CD4-positive, alpha-beta T cell treated with Interleukin-12 subunit alpha and Interleukin-12 subunit beta, for 1 hour (primary cell): ENCODE data around the gene TCF25.
"Not testable (repeated sequence)": the region's sequence is repeated elsewhere in the genome, so short reads cannot be mapped to it uniquely, and the experiment has no call there.

Experiments used
- DNase-seq: peaks from one replicate; pipeline ENCODE4 v3.0.0-alpha.2; 2020

The TCF25 gene

GRCh38 chr16:89873109-89873971 lies at the start of gene TCF25:
TSS of gene TCF25 (plus strand) at chr16:89873592. CDS start at chr16:89873668, 76 bp downstream.
- peak; percentile 87 for DNase-seq

GRCh38 chr16:89823824-89824148 lies 49.6 kb upstream of the TCF25 start:
- DNase-seq: not testable (repeated sequence)

GRCh38 chr16:89826531-89827382 lies 46.6 kb upstream of the TCF25 start:
- no peak for DNase-seq

- DNase-seq: no peak
These were observed 45.8 kb upstream of the TCF25 start for GRCh38 chr16:89827383-89828198.

- peak; percentile 78 for DNase-seq
These were observed 45.1 kb upstream of the TCF25 start, which contains the start of gene SPIRE2 for GRCh38 chr16:89828199-89828869. TSS of gene SPIRE2 (plus strand) at chr16:89828475. CDS start at chr16:89828551, 76 bp downstream.

- no peak for DNase-seq
These were observed 44.3 kb upstream of the TCF25 start for GRCh38 chr16:89828870-89829629.

GRCh38 chr16:89829630-89830437 lies 43.6 kb upstream of the TCF25 start:
- DNase-seq: no peak

GRCh38 chr16:89831810-89832328 lies 41.5 kb upstream of the TCF25 start:
- no peak for DNase-seq

- DNase-seq: not testable (repeated sequence)
These were observed 39.6 kb upstream of the TCF25 start for GRCh38 chr16:89833664-89834363.

GRCh38 chr16:89834813-89835363 lies 38.5 kb upstream of the TCF25 start:
- not testable (repeated sequence) for DNase-seq

- not testable (repeated sequence) for DNase-seq
These were observed 36.9 kb upstream of the TCF25 start for GRCh38 chr16:89836484-89836883.

- DNase-seq: no peak
These were observed 36.3 kb upstream of the TCF25 start for GRCh38 chr16:89837014-89837546.

GRCh38 chr16:89841275-89841674 lies 32.1 kb upstream of the TCF25 start:
- peak; percentile 55 for DNase-seq

GRCh38 chr16:89842471-89843408 lies 30.7 kb upstream of the TCF25 start:
- no peak for DNase-seq

GRCh38 chr16:89843409-89844350 lies 29.7 kb upstream of the TCF25 start:
- no peak for DNase-seq

- no peak for DNase-seq
These were observed 28.6 kb upstream of the TCF25 start for GRCh38 chr16:89844739-89845339.
